Measurements from ENCODE around the gene ATAD1.
"Not testable (repeated sequence)": the region's sequence is repeated elsewhere in the genome, so short reads cannot be mapped to it uniquely, and the experiment has no call there.

ATAD1 gene

DNA sequence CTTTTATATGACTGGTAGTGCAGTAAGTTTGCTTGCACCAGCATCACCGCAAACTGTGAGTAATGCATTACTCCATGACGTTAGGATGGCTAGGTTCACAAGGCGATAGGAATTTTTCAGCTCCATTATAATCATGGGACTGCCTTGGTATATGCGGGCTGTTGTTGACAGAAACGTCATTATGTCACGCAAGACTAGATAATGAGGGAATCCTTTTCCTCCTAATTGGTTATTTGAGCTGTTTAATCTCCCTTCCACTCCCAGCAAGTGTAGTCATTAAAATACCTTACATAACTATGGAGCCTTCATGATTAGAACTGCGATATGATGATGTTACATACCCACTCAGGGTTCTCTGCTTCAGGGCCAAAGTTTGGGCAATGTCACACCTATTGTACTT lies 28.0 kb upstream of the ATAD1 start:
- peak; percentile 53 for DNase-seq

- DNase-seq: no peak
Measured at GRCh38 chr10:87845624-87845998, 27.6 kb upstream of the ATAD1 start.

GRCh38 chr10:87844837-87845623 lies 27.0 kb upstream of the ATAD1 start:
- DNase-seq: no peak

DNA sequence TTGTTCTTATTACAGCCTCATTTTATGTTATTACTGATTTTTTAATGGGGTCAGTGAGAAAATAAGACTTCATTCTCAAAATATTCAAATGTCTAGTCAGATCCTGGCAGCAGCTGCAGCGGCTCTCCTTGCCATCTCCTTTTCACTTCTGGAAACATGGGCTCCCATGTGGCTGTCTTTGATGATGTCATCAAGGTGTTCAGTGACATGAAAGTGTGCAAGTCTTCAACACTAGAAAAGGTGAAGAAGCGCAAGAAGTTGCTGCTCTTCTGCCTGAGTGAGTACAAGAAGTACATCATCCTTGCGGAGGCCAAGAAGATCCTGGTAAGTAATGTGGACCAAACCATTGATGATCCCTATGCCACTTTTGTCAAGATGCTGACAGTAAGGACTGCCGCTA lies 25.7 kb upstream of the ATAD1 start:
- no peak for DNase-seq

DNA sequence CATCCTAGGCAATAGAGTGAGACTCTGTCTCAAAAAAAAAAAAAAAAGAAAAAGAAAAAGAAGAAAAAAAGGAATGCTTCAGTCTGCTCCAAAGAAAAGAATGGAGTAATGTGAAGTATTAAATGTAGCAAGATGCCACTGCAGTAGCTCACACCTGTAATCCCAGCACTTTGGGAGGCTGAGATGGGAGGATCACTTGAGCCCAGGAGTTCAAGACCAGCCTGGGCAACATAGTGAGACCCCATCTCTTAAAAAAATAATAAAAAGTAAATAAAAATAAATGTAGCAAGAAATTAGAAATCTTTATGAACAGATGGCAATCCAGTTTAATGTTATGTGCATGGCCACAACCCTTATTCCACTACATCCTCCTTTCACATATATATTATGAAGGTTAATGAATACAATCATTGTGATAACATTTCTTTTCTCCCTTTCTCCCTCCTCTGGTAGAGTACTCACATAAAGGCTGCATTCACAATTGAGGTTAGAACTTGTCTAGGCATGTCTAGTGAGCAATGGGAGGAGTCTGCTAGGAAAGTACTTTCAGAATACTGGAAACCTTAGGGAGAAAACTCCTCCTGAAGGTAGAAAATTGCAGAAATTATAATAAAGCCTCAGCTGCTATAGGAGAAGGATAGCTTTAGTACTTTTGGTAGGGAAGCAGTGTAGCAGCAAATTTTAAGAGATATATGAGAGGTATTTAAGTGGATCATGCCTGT lies 24.9 kb upstream of the ATAD1 start:
- no peak for DNase-seq

- no peak for DNase-seq
Measured at GRCh38 chr10:87842220-87842641, 24.2 kb upstream of the ATAD1 start.

- no peak for DNase-seq
Measured at GRCh38 chr10:87841186-87841585, 23.2 kb upstream of the ATAD1 start.

GRCh38 chr10:87838650-87839049 lies 20.6 kb upstream of the ATAD1 start:
- DNase-seq: no peak

GRCh38 chr10:87837445-87837844 lies 19.4 kb upstream of the ATAD1 start:
- no peak for DNase-seq

DNA sequence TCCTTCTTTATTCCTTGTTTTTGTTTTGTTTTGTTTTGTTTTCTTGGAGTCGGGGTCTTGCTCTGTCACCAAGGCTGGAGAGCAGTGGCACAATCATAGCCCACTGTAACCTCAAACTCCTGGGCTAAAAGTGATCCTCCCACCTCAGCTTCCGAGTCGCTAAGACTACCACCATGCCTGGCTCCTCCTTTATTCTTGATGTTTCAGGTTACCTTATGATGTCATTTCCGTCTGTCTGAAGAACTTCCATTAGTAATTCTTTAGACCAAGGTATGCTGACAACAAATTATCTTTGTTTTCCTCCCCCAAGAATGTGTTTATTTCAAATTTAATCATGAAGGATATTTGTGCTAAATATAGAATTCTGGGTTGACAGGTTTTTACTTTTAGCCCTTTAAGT lies 18.1 kb upstream of the ATAD1 start:
- no peak for DNase-seq

GRCh38 chr10:87829986-87830729 lies 12.1 kb upstream of the ATAD1 start:
- no peak for DNase-seq

DNA sequence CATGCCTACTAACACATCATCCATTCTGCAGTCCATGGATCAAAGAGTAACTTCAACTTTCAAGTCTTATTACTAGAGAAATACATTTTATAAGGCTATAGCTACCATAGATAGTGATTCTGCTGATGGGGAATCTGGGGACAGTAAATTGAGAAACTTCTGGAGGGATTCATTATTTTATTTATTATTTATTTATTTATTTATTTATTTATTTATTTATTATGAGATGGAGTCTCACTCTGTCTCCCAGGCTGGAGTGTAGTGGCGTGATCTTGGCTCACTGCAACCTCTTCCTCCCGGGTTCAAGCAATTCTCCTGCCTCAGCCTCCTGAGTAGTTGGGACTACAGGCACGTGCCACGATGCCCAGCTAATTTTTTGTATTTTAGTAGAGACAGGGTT lies 11.0 kb upstream of the ATAD1 start:
- not testable (repeated sequence) for DNase-seq

DNA sequence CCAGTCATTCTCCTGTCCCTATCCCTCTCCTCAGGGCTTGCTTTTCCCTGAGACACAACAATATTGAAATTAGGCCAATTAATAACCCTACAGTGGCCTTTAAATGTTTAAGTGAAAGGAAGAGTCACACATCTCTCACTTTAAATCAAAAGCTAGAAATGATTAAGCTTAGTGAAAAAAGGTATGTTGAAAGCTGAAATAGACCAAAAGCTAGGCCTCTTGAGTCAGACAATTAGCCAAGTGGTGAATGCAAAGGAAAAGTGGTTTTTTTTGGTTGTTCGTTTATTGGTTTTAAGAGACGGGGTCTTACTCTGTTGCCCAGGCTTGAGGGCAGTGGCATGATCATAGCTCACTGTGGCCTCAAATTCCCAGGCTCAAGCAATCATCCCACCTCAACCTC lies 9.7 kb upstream of the ATAD1 start:
- DNase-seq: no peak

GRCh38 chr10:87826653-87827052 lies 8.6 kb upstream of the ATAD1 start:
- no peak for DNase-seq

GRCh38 chr10:87819289-87819585 lies 1.2 kb upstream of the ATAD1 start:
- no peak for DNase-seq

DNA sequence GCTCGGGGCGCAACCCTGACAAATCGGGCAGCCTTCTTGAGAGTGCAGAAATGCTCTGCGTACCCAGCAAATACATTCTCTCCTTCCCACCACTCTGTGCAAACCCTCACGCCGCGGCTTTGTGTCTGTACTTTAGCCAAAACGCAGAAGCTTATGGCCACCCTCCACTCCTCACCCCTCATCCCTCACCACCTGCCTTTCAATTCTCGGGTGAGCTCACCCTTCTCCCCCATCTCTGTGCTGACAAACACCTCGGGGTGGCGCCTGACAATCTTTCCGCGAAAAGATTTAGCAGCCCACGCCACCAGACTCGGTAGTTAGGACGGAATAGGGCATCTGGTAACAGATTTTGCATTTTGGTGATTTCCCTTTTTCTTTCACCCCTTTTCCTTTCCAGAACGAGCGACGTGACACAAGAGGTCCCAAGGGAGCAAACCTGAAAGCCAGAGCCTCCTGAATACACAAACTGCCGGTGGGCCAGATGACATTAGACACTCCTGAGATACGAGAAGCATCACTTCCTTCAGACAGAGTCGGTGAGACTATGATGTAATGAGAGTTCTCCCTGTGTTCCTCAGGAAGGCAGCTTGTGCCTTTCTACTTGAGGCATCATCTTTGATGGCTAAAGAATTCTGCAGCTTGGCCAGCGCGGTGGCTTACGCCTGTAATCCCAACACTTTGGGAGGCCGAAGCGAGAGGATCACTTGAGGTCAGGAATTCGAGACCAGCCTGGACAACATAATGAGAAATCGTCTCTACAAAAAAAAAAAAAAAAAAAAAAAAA lies 671 bp upstream of the ATAD1 start:
- peak; percentile 6 for DNase-seq

DNA sequence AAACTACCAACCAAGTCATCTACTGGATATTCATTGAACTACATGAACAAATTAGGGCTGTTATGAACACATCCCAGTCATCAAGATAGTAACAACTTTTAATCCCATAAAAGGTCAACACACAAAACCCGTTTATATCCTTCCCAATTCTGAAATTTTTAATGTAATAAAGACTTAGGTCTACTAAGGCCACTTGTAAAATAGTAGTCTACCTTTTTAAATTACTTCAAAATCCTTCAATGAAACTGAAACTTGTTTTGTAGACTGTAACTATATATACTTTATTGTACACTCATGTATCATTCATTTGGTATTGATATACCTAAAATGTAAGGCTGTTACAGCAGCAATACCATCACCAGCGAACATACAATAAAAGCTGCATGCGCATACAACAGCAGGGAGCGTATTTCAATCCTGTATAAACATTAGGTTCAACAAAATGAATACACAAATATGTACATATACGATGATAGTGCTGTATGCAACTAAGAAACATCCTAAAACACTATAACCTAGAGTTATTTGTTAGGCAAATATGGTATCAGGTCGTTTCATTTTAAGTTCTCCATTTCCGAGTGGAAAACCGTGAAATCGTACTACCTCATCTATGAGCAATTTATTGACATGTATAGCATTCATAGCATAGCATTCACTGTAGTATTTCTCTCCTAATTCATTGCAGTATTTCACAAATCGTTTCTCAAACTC lies 973 bp downstream of the ATAD1 start:
- DNase-seq: no peak

GRCh38 chr10:87816163-87816897 lies 1.7 kb downstream of the ATAD1 start:
- DNase-seq: no peak

DNA sequence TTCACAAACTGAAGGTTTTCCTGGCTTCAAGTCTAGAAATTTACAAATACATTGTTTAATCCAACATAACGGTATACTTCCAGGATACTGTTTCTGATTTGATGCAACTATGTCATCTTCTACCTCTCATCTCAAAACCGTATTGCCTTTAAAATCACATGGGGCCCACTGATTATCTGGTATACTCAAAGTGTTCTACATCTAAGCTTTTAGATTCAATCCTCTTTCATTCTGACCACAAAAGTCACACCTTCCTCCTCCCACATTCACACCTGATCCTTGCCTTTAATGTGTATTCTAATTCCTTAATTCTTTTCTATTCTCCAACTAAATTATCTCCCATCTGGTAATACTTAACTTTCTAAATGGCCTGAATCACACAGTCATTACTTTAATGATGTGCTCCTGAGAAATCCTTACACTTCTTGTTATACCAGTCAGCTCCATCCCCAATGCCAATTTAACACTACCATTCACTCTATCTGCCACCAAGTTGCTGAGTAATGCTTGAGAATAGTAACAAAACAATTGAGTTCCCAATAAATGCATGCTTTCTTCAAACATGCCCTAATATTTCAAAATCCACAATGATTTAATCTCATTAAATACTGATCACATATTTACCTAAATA lies 13.0 kb downstream of the ATAD1 start:
- no peak for DNase-seq

- no peak for DNase-seq
Measured at GRCh38 chr10:87803831-87804230, 14.2 kb downstream of the ATAD1 start.

- no peak for DNase-seq
Measured at GRCh38 chr10:87803328-87803727, 14.7 kb downstream of the ATAD1 start.
